OCI-LY1 (cell line): ENCODE measurements around the gene PTGFRN.

Experiments used
- EZH2 ChIP-seq: fragments of 200-600 bp; sonication (generic), shearing (Covaris generic); IDR thresholded peaks from 2 replicates; pipeline ENCODE4 v1.8.0; 2017; ENCODE audit warnings: borderline replicate concordance, mixed run types, mild to moderate bottlenecking, antibody characterized with exemption, low read length, moderate library complexity, mixed read lengths
- TF ChIP-seq, protein P1 (sequence below): fragments of 200-600 bp; sonication (generic), shearing (Covaris generic); IDR thresholded peaks from 2 replicates; pipeline ENCODE4 v1.5.1; 2017; ENCODE audit warnings: mild to moderate bottlenecking, antibody characterized with exemption, low read length, moderate library complexity, mixed read lengths

DNA sequence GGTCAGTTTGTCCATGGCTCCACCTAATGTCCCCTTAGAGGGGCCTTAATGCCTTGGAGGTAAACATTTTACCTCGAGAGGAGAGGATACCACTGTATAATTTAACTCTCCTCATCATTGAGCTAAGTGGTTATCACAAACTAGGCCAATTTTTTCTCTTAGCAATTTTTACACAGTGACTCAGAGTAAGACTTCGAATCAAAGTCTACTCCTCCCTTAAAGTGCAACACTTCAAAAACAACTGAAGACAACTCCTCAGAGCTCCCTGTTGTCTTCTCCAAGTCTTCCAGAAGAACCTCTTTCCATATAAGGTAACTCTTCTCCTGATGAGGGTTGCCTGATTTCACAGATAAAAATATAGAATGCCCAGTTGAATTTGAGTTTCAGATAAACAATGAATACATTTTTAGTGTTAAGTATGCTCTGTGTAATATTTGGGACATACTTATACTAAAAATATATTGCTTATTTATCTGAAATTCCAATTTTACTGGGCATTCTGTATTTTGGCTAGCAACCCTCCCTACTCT, 4.9 kb upstream of the PTGFRN start:
- TF ChIP-seq, protein P1, sequence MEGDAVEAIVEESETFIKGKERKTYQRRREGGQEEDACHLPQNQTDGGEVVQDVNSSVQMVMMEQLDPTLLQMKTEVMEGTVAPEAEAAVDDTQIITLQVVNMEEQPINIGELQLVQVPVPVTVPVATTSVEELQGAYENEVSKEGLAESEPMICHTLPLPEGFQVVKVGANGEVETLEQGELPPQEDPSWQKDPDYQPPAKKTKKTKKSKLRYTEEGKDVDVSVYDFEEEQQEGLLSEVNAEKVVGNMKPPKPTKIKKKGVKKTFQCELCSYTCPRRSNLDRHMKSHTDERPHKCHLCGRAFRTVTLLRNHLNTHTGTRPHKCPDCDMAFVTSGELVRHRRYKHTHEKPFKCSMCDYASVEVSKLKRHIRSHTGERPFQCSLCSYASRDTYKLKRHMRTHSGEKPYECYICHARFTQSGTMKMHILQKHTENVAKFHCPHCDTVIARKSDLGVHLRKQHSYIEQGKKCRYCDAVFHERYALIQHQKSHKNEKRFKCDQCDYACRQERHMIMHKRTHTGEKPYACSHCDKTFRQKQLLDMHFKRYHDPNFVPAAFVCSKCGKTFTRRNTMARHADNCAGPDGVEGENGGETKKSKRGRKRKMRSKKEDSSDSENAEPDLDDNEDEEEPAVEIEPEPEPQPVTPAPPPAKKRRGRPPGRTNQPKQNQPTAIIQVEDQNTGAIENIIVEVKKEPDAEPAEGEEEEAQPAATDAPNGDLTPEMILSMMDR, result no peak
- no peak for TF ChIP-seq EZH2
